Nephron (organoid): ENCODE measurements around the gene TIMM22.

Experiments
- H3K27ac Mint-ChIP-seq, 3 experiments: 2 replicates each; pipeline ENCODE4 v1.8.0; 2020; ENCODE audit warnings: mixed read lengths in 3 of 3, mild to moderate bottlenecking in 2 of 3, moderate library complexity in 1 of 3
- H3K27me3 Mint-ChIP-seq: 2 replicates; pipeline ENCODE4 v1.8.0; 2021; ENCODE audit warnings: low read depth, mild to moderate bottlenecking, moderate library complexity, mixed read lengths
- H3K36me3 Mint-ChIP-seq: 2 replicates; pipeline ENCODE4 v1.8.0; 2020; ENCODE audit warnings: low read depth, mixed read lengths
- H3K4me1 Mint-ChIP-seq: 2 replicates; pipeline ENCODE4 v1.8.0; 2020; ENCODE audit warnings: mixed read lengths
- H3K4me3 Mint-ChIP-seq, 3 experiments: 2 replicates each; pipeline ENCODE4 v1.8.0; 2020; ENCODE audit warnings: mild to moderate bottlenecking in 3 of 3, mixed read lengths in 3 of 3, moderate library complexity in 2 of 3
- H3K9me3 Mint-ChIP-seq: 2 replicates; pipeline ENCODE4 v1.8.0; 2020; ENCODE audit warnings: mixed read lengths
- TF ChIP-seq, protein P1 (sequence below), 3 experiments: fragments of 200-600 bp; sonication (generic); IDR thresholded peaks; one replicate each; pipeline ENCODE4 v1.5.0; 2021; ENCODE audit warnings: antibody characterized with exemption in 3 of 3; ENCODE audit not compliant: unreplicated experiment in 3 of 3

TIMM22 gene

DNA sequence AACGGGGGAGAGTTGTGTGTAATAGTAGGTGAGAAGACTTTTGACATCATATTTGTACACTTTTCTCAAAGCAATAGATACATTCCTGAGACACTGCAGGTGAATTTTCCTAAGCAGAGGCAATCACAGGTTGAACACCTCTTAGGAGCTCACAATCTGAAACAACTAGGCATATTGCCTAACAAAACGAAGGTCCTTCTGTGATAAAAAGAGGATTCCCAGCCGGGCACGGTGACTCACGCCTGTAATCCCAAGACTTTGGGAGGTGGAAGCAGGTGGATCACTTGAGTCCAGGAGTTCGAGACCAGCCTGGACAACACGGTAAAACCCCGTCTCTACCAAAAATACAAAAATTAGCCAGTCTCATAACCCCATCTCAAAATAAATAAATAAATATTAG, 34.8 kb upstream of the TIMM22 start:
- H3K9me3 Mint-ChIP-seq = no peaks in the 10 kb centered on the region
- H3K4me3 Mint-ChIP-seq = no peak overlapping the region
- peaks cover 8% of the 10 kb centered on the region for H3K36me3 Mint-ChIP-seq
- peaks cover 50% of the 10 kb centered on the region for H3K4me1 Mint-ChIP-seq
- peaks cover 4% of the 10 kb centered on the region for H3K27me3 Mint-ChIP-seq
- TF ChIP-seq, protein P1, sequence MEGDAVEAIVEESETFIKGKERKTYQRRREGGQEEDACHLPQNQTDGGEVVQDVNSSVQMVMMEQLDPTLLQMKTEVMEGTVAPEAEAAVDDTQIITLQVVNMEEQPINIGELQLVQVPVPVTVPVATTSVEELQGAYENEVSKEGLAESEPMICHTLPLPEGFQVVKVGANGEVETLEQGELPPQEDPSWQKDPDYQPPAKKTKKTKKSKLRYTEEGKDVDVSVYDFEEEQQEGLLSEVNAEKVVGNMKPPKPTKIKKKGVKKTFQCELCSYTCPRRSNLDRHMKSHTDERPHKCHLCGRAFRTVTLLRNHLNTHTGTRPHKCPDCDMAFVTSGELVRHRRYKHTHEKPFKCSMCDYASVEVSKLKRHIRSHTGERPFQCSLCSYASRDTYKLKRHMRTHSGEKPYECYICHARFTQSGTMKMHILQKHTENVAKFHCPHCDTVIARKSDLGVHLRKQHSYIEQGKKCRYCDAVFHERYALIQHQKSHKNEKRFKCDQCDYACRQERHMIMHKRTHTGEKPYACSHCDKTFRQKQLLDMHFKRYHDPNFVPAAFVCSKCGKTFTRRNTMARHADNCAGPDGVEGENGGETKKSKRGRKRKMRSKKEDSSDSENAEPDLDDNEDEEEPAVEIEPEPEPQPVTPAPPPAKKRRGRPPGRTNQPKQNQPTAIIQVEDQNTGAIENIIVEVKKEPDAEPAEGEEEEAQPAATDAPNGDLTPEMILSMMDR (IDR thresholded peaks at IDR 0.05; ENCODE audit: unreplicated experiment in 3 of 3) = no peak
- peak overlapping the region in 2 of 3 experiments; percentile 10 to 76 for H3K27ac Mint-ChIP-seq

DNA sequence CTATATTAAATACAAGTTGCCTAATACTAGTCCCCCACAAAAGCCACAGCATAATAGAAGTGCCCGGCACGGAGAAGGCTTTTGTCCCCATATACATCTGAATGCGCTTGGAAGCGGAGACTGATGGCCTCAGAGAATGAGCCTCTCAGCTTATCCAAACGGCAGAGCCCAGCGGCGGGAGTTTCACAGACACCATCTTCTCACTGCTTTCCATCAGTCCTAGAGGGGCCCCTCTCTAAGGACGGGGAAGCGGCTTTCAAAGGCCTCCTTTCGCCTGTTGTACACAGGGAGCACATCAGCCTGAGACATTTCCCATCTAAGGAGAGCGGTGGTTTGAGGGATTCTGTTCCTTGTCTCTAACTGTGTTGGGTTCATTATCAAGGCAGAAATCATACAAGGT, 34.3 kb upstream of the TIMM22 start:
- Mint-ChIP-seq H3K4me1 (peaks cover 52% of the 10 kb centered on the region), H3K27ac (peak overlapping the region; percentile 24 to 76 (median 70)), H3K27me3 (peaks cover 4% of the 10 kb centered on the region)

DNA sequence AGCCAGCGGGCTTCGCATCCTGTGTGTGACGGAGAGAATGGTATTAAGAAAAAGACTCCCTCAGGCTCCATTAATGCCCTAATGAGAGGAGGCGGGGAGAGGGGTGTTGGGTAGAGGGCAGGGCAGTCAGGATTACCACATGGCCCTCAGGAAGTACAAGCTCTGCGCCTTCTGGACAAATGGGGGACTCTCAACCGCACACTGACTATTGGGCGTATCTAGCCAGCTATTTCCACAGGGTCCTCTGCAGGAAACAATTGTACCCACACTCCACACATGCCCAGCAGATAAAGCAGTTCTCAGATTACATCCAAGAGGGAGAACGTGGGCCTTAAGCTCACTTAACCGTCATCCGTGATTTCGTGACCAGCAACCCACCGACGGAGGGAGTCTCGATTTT, 32.1 kb upstream of the TIMM22 start:
- peaks cover 2% of the 10 kb centered on the region for H3K36me3 Mint-ChIP-seq
- H3K4me1 Mint-ChIP-seq = peaks cover 68% of the 10 kb centered on the region
- no peaks in the 10 kb centered on the region for H3K9me3 Mint-ChIP-seq
- TF ChIP-seq, protein P1 (IDR thresholded peaks at IDR 0.05; ENCODE audit: unreplicated experiment in 3 of 3) = no peak
- peaks cover 8% of the 10 kb centered on the region for H3K27me3 Mint-ChIP-seq
- H3K4me3 Mint-ChIP-seq = peak overlapping the region in 2 of 3 experiments; percentile 11 to 47
- H3K27ac Mint-ChIP-seq = peak overlapping the region; percentile 56 to 84 (median 75)

More for the DNA sequence above, 34.3 kb upstream of the TIMM22 start:
- no peaks in the 10 kb centered on the region for H3K9me3 Mint-ChIP-seq
- TF ChIP-seq, protein P1 (IDR thresholded peaks at IDR 0.05; ENCODE audit: unreplicated experiment in 3 of 3) = no peak
- peak overlapping the region; percentile 2 to 57 (median 35) for H3K4me3 Mint-ChIP-seq
- peaks cover 5% of the 10 kb centered on the region for H3K36me3 Mint-ChIP-seq

DNA sequence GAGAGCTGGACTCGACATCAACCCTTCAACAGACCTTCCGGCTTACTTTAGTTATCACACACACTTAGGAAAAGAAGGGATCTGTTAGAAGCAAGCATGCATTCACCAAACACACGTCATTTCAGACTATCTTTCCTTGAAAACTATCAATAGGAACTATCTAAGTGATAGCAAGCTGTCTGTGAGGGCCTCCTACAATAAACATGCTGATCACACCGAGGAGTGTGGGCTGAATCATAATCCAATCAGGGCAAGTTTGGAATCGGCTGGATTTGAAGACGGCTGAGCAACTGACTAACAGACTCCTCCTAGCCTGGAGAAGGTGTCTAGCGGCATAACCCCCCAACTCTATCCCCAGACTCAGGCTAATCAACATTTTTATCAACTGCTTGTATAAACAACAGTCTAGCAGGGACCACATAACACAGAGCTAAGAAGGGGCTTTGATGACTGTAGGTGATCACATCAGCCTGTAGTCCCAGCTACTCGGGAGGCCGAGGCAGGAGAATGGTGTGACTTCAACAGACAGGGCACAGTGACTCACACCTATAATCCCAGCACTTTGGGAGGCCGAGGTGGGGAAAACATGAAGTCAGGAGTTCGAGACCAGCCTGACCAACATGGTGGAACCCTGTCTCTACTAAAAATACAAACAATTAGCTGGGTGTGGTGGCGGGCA, 31.5 kb upstream of the TIMM22 start:
- H3K27me3 Mint-ChIP-seq = peaks cover 9% of the 10 kb centered on the region
- peak overlapping the region; percentile 56 to 84 (median 75) for H3K27ac Mint-ChIP-seq
- TF ChIP-seq, protein P1 (IDR thresholded peaks at IDR 0.05; ENCODE audit: unreplicated experiment in 3 of 3) = no peak

DNA sequence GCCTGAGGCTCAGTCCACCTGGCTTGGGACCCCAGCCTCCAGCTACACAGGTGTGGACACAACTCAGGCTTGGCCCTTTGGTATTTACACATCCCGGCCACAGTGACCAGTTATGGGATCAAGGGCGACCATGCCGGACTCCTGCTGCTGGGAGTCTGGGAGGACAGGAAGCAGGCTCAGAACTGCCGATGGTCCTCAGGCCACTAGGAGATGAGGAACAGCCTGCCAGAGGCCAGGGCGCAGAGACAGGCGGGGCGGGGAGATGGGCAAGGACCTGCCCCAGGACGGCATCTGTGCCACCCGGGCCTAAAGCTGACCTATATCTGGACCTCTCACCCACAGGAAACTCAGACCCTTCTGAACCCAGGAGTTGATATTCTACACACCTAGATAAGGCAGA, 29.8 kb upstream of the TIMM22 start:
- H3K4me1 Mint-ChIP-seq = peaks cover 66% of the 10 kb centered on the region

More for the DNA sequence above, 31.5 kb upstream of the TIMM22 start:
- Mint-ChIP-seq H3K4me1 (peaks cover 69% of the 10 kb centered on the region), H3K4me3 (peak overlapping the region in 1 of 3 experiments; percentile 13), H3K36me3 (peaks cover 6% of the 10 kb centered on the region), H3K9me3 (no peaks in the 10 kb centered on the region)

More for the DNA sequence above, 29.8 kb upstream of the TIMM22 start:
- Mint-ChIP-seq H3K27me3 (peaks cover 15% of the 10 kb centered on the region), H3K4me3 (no peak overlapping the region), H3K27ac (peak overlapping the region in 1 of 3 experiments; percentile 65), H3K36me3 (peaks cover 6% of the 10 kb centered on the region), H3K9me3 (no peaks in the 10 kb centered on the region)
- TF ChIP-seq, protein P1 (IDR thresholded peaks at IDR 0.05; ENCODE audit: unreplicated experiment in 3 of 3) = no peak
